SK-N-SH (cell line): Measurements from ENCODE around the gene SEMA4B.

Experiments used
- CHD2 ChIP-seq: fragments of 150-350 bp; IDR thresholded peaks from 2 replicates; pipeline ENCODE4 v1.6.1; 2018; ENCODE audit warnings: low read length; ENCODE audit not compliant: partially characterized antibody
- CTCF ChIP-seq: fragments of 200-600 bp; sonication (generic); IDR thresholded peaks from 2 replicates; pipeline ENCODE4 v1.6.1; 2017; ENCODE audit warnings: antibody characterized with exemption, mild to moderate bottlenecking, moderate library complexity
- EP300 ChIP-seq, 2 experiments: IDR thresholded peaks; 2 replicates each; pipeline versions ENCODE4 v1.4.0 to v1.6.1; 2012; ENCODE audit warnings: borderline replicate concordance in 1 of 2, low read depth in 1 of 2, low read length in 1 of 2
- EZH2phosphoT487 ChIP-seq: fragments of 200-600 bp; sonication (generic); IDR thresholded peaks from 2 replicates; pipeline ENCODE4 v1.6.1; 2017; ENCODE audit warnings: low read depth, mixed run types, mild to moderate bottlenecking, antibody characterized with exemption, moderate library complexity, borderline replicate concordance
- RCOR1 ChIP-seq: fragments of 150-350 bp; IDR thresholded peaks from 2 replicates; pipeline ENCODE4 v1.6.1; 2017; ENCODE audit warnings: antibody characterized with exemption, low read length
- TEAD4 ChIP-seq: IDR thresholded peaks from 2 replicates; pipeline ENCODE4 v1.4.0; 2012; ENCODE audit warnings: mild to moderate bottlenecking, borderline replicate concordance; ENCODE audit not compliant: insufficient read depth

- TF ChIP-seq CHD2 = no peak
- no peak for TF ChIP-seq CTCF
- no peak for TF ChIP-seq EZH2phosphoT487
- TF ChIP-seq TEAD4 = no peak
- no peak for TF ChIP-seq RCOR1
- no peak for TF ChIP-seq EP300 (IDR thresholded peaks at IDR 0.05; ENCODE audit: borderline replicate concordance in 1 of 2, low read depth in 1 of 2, low read length in 1 of 2)
Measured at GRCh38 chr15:90162956-90163355, 38.2 kb upstream of the SEMA4B start.
